Esophagus squamous epithelium (tissue), 5 donors: Measurements from ENCODE around the gene EGFL7. TPM values are rescaled to one million over a fixed set of nuclear protein-coding genes. Genes with fewer than 3 reads are reported as not detected.

Experiments
- DNase-seq: peaks from one replicate; lab custom pipeline; 2025; lab: John Stamatoyannopoulos, UW
- H3K27ac ChIP-seq, 4 donors: fragments of 200-600 bp; sonication (generic); one replicate each; pipeline ENCODE4 v1.5.1; 2016 to 2019; ENCODE audit warnings: mild to moderate bottlenecking in 1 of 4
- H3K27me3 ChIP-seq, 4 donors: fragments of 200-600 bp; sonication (generic); 1 replicate in 3 of 4; 2 replicates in 1 of 4; pipeline versions ENCODE4 v1.5.1 to v1.6.0; 2017 to 2021; ENCODE audit warnings: antibody characterized with exemption in 1 of 4
- H3K36me3 ChIP-seq, 3 donors: fragments of 200-600 bp; sonication (generic); one replicate each; pipeline ENCODE4 v1.5.1; 2016 to 2019
- H3K4me1 ChIP-seq, 3 donors: fragments of 200-600 bp; sonication (generic); one replicate each; pipeline ENCODE4 v1.5.1; 2017 to 2019
- H3K4me3 ChIP-seq, 4 donors: fragments of 200-600 bp; sonication (generic); 1 replicate in 3 of 4; 2 replicates in 1 of 4; pipeline ENCODE4 v1.5.1; 2016 to 2019; ENCODE audit warnings: mild to moderate bottlenecking in 2 of 4, moderate library complexity in 1 of 4
- H3K9me3 ChIP-seq, 3 donors: fragments of 200-600 bp; sonication (generic); one replicate each; pipeline ENCODE4 v1.5.1; 2016 to 2019
- POLR2A ChIP-seq, 4 donors: fragments of 450-650 bp; IDR thresholded peaks; one replicate each; pipeline ENCODE4 v1.6.1; 2017; ENCODE audit warnings: antibody characterized with exemption in 4 of 4, mild to moderate bottlenecking in 4 of 4, moderate library complexity in 3 of 4
- WGBS, 2 donors: methylation state at CpG; one replicate each; pipeline ENCODE4 v1.1.5; 2018; 5-methylcytosine and 5-hydroxymethylcytosine counted together
- intact Hi-C: fragments of 100-400 bp; cut with DNase I; formaldehyde crosslinking; loops from one replicate; pipeline ENCODE4 v1.15.0; 2022
- total RNA-seq, 4 donors: library from RNA; depleted of rRNA; stranded (reverse); fragments of >200 nt; gene quantifications; one replicate each; pipeline ENCODE4 v1.1.0, GENCODE V29; 2016
- TF ChIP-seq, protein P1 (sequence below), 6 experiments: fragments of 450-650 bp in 4 of 6; fragments of 200-600 bp in 2 of 6; sonication (generic) in 2 of 6; IDR thresholded peaks; one replicate each; pipeline ENCODE4 v1.5.1; 2016 to 2019; ENCODE audit warnings: antibody characterized with exemption in 6 of 6, mild to moderate bottlenecking in 4 of 6, moderate library complexity in 4 of 6
- donor health status: DM: yes; HTN: yes; CAD: no.

The EGFL7 gene
- total RNA-seq, 4 donors from 2014 or later: 5.2 to 41.2 (median 21.2) TPM

DNA sequence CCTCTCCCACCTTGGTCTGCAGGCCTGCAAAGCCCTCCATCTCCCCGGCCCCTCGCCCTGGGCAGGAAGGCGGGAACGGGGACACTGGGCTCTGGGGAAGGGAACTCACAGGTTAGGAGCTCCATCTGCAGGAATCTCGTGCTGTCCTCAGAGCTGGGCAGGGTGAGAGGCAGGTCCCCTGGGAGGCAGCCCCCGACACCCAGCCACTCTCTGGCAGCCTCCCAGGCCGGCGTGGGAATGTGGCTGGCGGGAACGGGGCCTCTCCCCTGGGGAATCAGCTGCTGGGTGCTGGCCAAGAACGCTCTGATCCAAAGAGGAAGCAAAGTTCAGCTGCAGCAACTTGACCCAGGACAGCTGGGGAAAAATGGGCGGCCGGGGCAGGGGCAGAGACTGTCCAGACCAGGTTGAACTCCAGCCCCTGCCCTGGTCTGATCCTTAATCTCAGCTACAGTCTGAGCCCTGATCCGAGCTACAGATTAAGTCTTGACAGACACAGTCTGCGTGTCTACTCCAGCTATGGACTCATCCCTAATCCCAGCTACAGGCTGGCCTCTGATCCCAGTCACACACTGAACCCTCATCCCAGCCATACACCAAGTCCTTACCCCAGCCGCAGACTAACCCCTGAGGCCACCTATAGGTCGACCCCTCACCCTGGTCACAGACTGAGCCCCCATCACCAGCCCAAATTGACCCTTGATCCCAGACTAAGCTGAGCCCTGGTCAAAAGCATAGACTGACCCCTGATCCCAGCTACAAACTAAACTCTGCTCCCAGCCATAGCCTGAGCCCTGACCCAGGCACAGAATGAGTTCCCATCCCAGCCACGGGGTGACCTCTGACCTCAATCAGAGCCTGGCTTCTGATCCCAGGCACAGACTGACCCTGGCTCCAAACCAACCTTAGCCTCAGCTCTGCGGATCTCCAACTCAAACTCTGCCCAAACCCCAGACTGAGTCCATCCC lies 37.3 kb upstream of the EGFL7 start:
- H3K4me3 ChIP-seq: peak overlapping the region in 1 of 4 donors; percentile 34
- H3K36me3 ChIP-seq: no peaks in the 10 kb centered on the region
- intact Hi-C loops: loop anchor here (5.0 kb wide), 1 partner anchor 83 kb away; no protein-coding TSS in a partner anchor
- no peak for TF ChIP-seq POLR2A (IDR thresholded peaks at IDR 0.05)
- TF ChIP-seq, protein P1, sequence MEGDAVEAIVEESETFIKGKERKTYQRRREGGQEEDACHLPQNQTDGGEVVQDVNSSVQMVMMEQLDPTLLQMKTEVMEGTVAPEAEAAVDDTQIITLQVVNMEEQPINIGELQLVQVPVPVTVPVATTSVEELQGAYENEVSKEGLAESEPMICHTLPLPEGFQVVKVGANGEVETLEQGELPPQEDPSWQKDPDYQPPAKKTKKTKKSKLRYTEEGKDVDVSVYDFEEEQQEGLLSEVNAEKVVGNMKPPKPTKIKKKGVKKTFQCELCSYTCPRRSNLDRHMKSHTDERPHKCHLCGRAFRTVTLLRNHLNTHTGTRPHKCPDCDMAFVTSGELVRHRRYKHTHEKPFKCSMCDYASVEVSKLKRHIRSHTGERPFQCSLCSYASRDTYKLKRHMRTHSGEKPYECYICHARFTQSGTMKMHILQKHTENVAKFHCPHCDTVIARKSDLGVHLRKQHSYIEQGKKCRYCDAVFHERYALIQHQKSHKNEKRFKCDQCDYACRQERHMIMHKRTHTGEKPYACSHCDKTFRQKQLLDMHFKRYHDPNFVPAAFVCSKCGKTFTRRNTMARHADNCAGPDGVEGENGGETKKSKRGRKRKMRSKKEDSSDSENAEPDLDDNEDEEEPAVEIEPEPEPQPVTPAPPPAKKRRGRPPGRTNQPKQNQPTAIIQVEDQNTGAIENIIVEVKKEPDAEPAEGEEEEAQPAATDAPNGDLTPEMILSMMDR (IDR thresholded peaks at IDR 0.05): peak in 5 of 6 experiments; percentile 26 to 55 (median 45)
- 8% methylated on average over 13 of the region's 19 CpGs; no CpG with 5 or more reads in 1 of the 2 donors for WGBS, 2 donors
- no peaks in the 10 kb centered on the region for H3K9me3 ChIP-seq
- no peaks in the 10 kb centered on the region for H3K27me3 ChIP-seq
- peak overlapping the region; percentile 62 to 90 (median 84) for H3K27ac ChIP-seq
- peaks cover 54 to 89% (median 76%) of the 10 kb centered on the region in 3 donors for H3K4me1 ChIP-seq
- DNase-seq: no peak

DNA sequence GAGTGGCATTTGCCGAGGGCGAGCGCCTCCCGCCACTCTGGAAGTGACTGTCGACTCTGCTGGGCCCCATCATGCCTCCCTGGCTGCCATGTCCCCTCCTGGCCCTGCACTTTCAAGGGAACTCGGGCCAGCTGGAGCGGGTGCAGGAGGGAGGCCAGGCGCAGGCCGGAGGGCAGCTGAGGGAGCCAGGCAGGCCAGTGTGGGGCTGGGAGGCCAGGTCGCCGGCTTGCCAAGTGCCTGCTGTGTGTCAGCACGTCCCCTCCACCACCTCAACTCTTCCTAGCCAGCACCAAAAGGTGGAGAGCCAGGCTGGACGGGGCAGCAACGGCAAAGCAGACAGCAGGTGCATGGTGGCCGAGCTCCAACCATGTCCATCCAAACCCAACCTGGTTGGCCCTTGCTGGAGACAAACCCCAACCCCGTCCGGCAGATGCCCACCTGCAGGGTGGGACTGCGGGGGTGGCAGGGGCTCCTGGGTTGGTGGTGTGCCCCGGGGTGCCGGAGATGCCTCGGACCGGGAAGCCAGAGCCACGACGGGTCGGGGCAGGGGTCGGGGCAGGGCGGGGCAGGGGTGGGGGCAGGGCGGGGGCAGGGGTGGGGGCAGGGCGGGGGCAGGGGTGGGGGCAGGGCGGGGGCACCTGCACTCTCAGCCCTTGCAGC lies 36.5 kb upstream of the EGFL7 start:
- TF ChIP-seq, protein P1 (IDR thresholded peaks at IDR 0.05): no peak
- TF ChIP-seq POLR2A (IDR thresholded peaks at IDR 0.05): no peak
- Histone ChIP-seq H3K36me3 (no peaks in the 10 kb centered on the region), H3K27ac (peak overlapping the region in 3 of 4 donors; percentile 62 to 90 (median 86)), H3K9me3 (no peaks in the 10 kb centered on the region), H3K27me3 (no peaks in the 10 kb centered on the region), H3K4me1 (peaks cover 47 to 89% (median 68%) of the 10 kb centered on the region in 3 donors), H3K4me3 (no peak overlapping the region)
- intact Hi-C loops: loop anchor here (5.0 kb wide), 1 partner anchor 84 kb away; no protein-coding TSS in a partner anchor
- DNase-seq: no peak
- WGBS, 2 donors: no CpG with 5 or more reads among the region's 30 CpGs

DNA sequence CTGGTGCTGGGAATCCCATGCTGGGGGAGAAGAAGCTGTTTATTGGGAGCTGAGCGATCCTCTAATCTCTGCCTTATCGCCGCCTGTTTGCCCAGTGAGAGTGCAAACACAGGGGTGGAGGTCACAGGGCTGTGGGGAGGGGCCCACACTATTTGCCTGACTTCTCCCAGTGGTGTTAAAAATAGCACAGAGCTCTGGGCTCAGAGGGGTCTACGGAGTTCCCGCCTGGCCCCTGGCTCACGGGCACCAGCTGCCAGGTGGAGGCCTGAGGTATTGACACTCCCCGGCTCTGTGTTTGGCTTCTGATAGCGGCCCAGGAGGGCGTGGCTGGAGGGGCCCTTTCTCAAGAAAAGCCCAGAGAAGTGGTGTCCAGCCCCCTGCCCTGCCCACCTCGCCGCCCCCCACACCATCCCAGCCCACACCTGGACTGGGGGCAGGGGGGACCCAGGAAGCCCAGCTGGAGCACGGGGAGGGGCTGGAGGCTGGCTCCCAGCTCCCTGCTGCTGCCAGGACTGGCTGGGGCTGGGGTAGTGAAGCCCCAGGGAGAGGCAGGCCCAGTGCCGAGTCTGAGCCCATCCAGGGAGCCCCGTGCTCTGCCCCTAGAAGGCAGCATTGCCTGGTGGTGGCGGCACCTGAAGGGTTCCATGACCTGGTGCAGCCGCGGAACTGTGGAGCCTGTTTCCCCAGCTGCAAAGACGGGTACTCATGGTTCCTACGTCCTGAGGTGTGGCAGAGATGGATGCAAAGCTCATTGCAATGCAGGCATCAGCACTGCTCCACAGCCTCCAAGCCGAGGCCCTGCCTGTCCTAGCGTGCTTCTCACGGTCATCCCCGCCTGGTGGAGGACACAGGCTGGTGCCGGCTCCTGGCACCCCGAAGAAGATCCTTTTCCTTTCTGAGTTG lies 35.7 kb upstream of the EGFL7 start:
- intact Hi-C loops: loop anchor here (5.0 kb wide), 1 partner anchor 85 kb away; no protein-coding TSS in a partner anchor
- peaks cover 0 to 6% (median 0%) of the 10 kb centered on the region in 4 donors for H3K27me3 ChIP-seq
- H3K36me3 ChIP-seq: no peaks in the 10 kb centered on the region
- TF ChIP-seq POLR2A (IDR thresholded peaks at IDR 0.05): no peak
- TF ChIP-seq, protein P1 (IDR thresholded peaks at IDR 0.05): peak in 4 of 6 experiments; percentile 23 to 73 (median 48)
- DNase-seq: no peak
- no peaks in the 10 kb centered on the region for H3K9me3 ChIP-seq
- peak overlapping the region; percentile 22 to 39 (median 36) for H3K27ac ChIP-seq
- 40% methylated on average over 1 of the region's 25 CpGs; no CpG with 5 or more reads in 1 of the 2 donors for WGBS, 2 donors
- H3K4me1 ChIP-seq: peaks cover 39 to 87% (median 60%) of the 10 kb centered on the region in 3 donors
- H3K4me3 ChIP-seq: no peak overlapping the region

DNA sequence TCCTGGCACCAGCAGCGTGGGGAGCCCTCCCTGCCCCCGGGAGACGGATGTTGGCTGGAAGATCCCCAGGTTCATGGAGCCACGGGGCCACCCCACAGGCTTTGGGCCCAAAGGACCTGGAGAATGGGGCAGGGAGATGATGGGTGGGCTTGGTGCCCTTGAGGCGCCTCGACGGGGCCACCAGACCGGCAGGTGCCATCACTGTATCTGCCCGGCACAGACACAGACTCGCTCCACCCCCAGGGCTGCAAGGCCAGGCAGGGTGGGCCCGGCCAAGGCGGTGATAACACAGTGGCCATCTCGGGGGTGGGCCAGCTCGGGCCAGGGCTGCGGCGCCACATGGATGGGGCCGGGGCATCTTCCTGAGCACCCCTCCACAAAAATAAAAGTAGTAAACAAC lies 35.0 kb upstream of the EGFL7 start:
- Histone ChIP-seq H3K4me1 (peaks cover 32 to 79% (median 53%) of the 10 kb centered on the region in 3 donors), H3K27me3 (peaks cover 0 to 13% (median 0%) of the 10 kb centered on the region in 4 donors), H3K9me3 (no peaks in the 10 kb centered on the region), H3K4me3 (no peak overlapping the region), H3K27ac (no peak overlapping the region), H3K36me3 (no peaks in the 10 kb centered on the region)
- no peak for DNase-seq
- intact Hi-C loops: loop anchor here (5.0 kb wide), 1 partner anchor 85 kb away; no protein-coding TSS in a partner anchor
- WGBS, 2 donors: 68 to 81% methylated on average over 7 to 8 of the region's 17 CpGs
- TF ChIP-seq, protein P1 (IDR thresholded peaks at IDR 0.05): no peak
- no peak for TF ChIP-seq POLR2A (IDR thresholded peaks at IDR 0.05)
